ENCODE results near the gene UBR1. TPM values are rescaled to one million over a fixed set of nuclear protein-coding genes. Genes with fewer than 3 reads are reported as not detected.

The UBR1 gene
- total RNA-seq, 4 donors from 2014 or later, result 39.3 to 50.5 (median 40.8) TPM

DNA sequence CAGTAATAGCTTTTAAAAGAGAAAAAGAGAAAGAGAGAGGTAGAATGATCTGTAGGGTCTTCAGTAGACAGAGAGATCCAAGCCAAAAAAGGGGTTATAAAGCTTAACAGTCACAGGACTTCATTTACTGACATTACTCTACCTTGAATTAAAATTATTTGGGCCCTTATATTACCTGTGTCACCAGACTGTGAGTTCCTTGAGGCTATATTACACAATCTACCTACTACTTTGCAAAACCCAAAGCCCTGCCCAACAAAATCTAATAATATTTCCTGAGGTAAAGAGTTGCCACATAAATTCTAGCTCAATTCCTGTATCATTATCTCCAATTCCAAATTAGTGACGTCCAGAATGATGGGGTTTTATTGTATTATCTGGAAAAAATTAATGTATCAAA lies 1.9 kb downstream of the UBR1 start:
- Histone ChIP-seq H3K4me3 (replicated peaks in 1 of 3) (no peak overlapping the region), H3K27me3 (no peaks in the 10 kb centered on the region), H3K4me1 (peaks cover 9 to 21% of the 10 kb centered on the region in 2 donors), H3K27ac (no peak overlapping the region), H3K9me3 (no peaks in the 10 kb centered on the region), H3K36me3 (no peaks in the 10 kb centered on the region)
- intact Hi-C loops (cut with DNase I), result no loop called here
- DNase-seq, result no peak
- WGBS, 2 donors, result 77 to 86% methylated on average over 1 of the region's 1 CpG
- no peak for TF ChIP-seq CTCF (IDR thresholded peaks at IDR 0.05)
- TF ChIP-seq POLR2A (IDR thresholded peaks at IDR 0.05), result no peak

- WGBS, 2 donors, result 84 to 95% methylated on average over 1 of the region's 1 CpG
- no peaks in the 10 kb centered on the region for H3K36me3 ChIP-seq
- TF ChIP-seq CTCF (IDR thresholded peaks at IDR 0.05) (no peak), POLR2A (IDR thresholded peaks at IDR 0.05) (no peak)
- DNase-seq, result no peak
- intact Hi-C loops (cut with DNase I), result no loop called here
- H3K4me3 ChIP-seq (replicated peaks in 1 of 3), result no peak overlapping the region
- H3K4me1 ChIP-seq, result peaks cover 9 to 21% of the 10 kb centered on the region in 2 donors
- no peaks in the 10 kb centered on the region for H3K9me3 ChIP-seq
- no peaks in the 10 kb centered on the region for H3K27me3 ChIP-seq
- H3K27ac ChIP-seq, result no peak overlapping the region
Observed at GRCh38 chr15:43102187-43102586, 3.7 kb downstream of the UBR1 start.

DNA sequence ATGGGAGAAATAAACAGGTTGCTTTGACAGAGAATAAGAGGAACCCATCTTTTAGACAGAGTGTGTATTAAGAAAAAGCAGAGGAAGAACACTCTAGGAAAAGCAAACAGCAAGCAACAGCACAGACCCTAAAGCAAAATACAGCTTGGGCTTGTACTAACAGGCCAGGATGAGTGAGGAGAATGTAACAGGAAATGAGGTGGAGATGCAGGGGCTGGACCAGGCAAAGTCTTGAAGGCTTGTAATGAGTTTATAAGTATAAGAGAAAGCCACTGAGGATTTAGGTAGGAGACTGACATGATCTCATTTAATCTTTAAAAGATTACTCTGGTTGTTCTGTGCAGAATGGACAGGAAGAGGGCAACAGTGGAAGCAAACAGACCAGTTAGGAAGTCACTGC lies 4.9 kb downstream of the UBR1 start:
- H3K4me1 ChIP-seq, result peaks cover 9 to 14% of the 10 kb centered on the region in 2 donors
- H3K27me3 ChIP-seq, result no peaks in the 10 kb centered on the region
- H3K27ac ChIP-seq, result no peak overlapping the region
- no peaks in the 10 kb centered on the region for H3K9me3 ChIP-seq
- DNase-seq, result no peak
- H3K4me3 ChIP-seq (replicated peaks in 1 of 3), result no peak overlapping the region
- intact Hi-C loops (cut with DNase I), result no loop called here
- no peaks in the 10 kb centered on the region for H3K36me3 ChIP-seq
- TF ChIP-seq POLR2A (IDR thresholded peaks at IDR 0.05) (no peak), CTCF (IDR thresholded peaks at IDR 0.05) (no peak)

DNA sequence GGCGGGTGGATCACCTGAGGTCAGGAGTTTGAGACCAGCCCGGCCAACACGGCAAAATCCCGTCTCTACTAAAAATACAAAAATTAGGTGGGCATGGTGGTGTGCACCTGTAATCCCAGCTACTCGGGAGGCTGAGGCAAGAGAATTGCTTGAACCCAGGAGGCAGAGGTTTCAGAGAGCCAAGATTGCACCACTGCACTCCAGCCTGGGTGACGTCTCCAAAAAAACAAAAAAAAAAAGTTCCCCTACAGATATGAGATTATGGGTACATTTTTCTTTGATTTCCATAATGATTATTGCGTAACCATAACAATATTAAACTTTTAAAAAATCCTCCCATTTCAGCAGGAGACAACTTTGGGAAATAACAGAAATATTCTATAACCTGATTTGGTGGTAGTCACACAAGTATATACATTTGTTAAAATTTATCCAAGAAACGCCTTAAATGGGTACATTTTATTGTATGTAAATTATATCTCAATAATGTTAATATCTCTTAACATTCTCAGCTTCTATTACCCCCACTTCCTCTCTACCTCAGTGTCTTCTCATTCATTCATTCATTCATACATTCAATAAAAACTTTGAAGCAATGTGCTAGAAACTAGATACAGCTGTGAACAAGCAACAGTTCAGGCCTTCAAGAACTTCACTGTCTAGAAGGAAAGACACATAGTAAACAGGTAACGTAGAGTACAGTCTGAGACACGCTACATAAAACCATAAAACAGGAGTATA lies 6.6 kb downstream of the UBR1 start:
- TF ChIP-seq POLR2A (IDR thresholded peaks at IDR 0.05) (no peak), CTCF (IDR thresholded peaks at IDR 0.05) (no peak)
- Histone ChIP-seq H3K9me3 (no peaks in the 10 kb centered on the region), H3K27me3 (no peaks in the 10 kb centered on the region), H3K36me3 (no peaks in the 10 kb centered on the region), H3K27ac (no peak overlapping the region), H3K4me3 (replicated peaks in 1 of 3) (no peak overlapping the region), H3K4me1 (peaks cover 4 to 8% of the 10 kb centered on the region in 2 donors)
- 94 to 98% methylated on average over 10 of the region's 10 CpGs for WGBS, 2 donors
- intact Hi-C loops (cut with DNase I), result no loop called here
- no peak for DNase-seq

- Histone ChIP-seq H3K27me3 (no peaks in the 10 kb centered on the region), H3K4me1 (peaks cover 3 to 4% of the 10 kb centered on the region in 2 donors), H3K9me3 (no peaks in the 10 kb centered on the region), H3K36me3 (no peaks in the 10 kb centered on the region), H3K4me3 (replicated peaks in 1 of 3) (no peak overlapping the region), H3K27ac (no peak overlapping the region)
- intact Hi-C loops (cut with DNase I), result no loop called here
- no peak for TF ChIP-seq POLR2A (IDR thresholded peaks at IDR 0.05)
- TF ChIP-seq CTCF (IDR thresholded peaks at IDR 0.05), result no peak
- 99 to 100% methylated on average over 6 of the region's 6 CpGs for WGBS, 2 donors
- no peak for DNase-seq
Observed at GRCh38 chr15:43096411-43096810, 9.4 kb downstream of the UBR1 start.
